ENCODE measurements around the gene GALNT3.

The GALNT3 gene

GRCh38 chr2:165725421-165725820 lies 68.6 kb downstream of the GALNT3 start:
- no peak for TF ChIP-seq TCF12 (IDR thresholded peaks at IDR 0.05; ENCODE audit: low read depth)
- TF ChIP-seq USF1 (IDR thresholded peaks at IDR 0.05) = no peak
- TF ChIP-seq YY1 (IDR thresholded peaks at IDR 0.05; ENCODE audit: low read depth) = no peak
- TF ChIP-seq TEAD4 (IDR thresholded peaks at IDR 0.05) = no peak
- TF ChIP-seq NFIC (IDR thresholded peaks at IDR 0.05) = no peak
- TF ChIP-seq EP300 (IDR thresholded peaks at IDR 0.05; ENCODE audit: borderline replicate concordance) = no peak
- no peak for TF ChIP-seq CEBPB (IDR thresholded peaks at IDR 0.05)

GRCh38 chr2:165720511-165720910 lies 73.5 kb downstream of the GALNT3 start:
- TF ChIP-seq TAF1 (IDR thresholded peaks at IDR 0.05; ENCODE audit: low read depth) (no peak), CEBPB (IDR thresholded peaks at IDR 0.05) (no peak), TCF12 (IDR thresholded peaks at IDR 0.05; ENCODE audit: low read depth) (no peak), NFIC (IDR thresholded peaks at IDR 0.05) (no peak), EGR1 (IDR thresholded peaks at IDR 0.05) (no peak), YY1 (IDR thresholded peaks at IDR 0.05; ENCODE audit: low read depth) (no peak), EP300 (IDR thresholded peaks at IDR 0.05; ENCODE audit: borderline replicate concordance) (no peak), CREB1 (IDR thresholded peaks at IDR 0.05; ENCODE audit: low read depth) (no peak), RAD21 (IDR thresholded peaks at IDR 0.05; ENCODE audit: low read depth) (no peak), FOXM1 (IDR thresholded peaks at IDR 0.05; ENCODE audit: borderline replicate concordance, low read depth) (no peak), TEAD4 (IDR thresholded peaks at IDR 0.05) (no peak)
- TF ChIP-seq, protein P1, sequence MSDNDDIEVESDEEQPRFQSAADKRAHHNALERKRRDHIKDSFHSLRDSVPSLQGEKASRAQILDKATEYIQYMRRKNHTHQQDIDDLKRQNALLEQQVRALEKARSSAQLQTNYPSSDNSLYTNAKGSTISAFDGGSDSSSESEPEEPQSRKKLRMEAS (IDR thresholded peaks at IDR 0.05) = no peak

DNA sequence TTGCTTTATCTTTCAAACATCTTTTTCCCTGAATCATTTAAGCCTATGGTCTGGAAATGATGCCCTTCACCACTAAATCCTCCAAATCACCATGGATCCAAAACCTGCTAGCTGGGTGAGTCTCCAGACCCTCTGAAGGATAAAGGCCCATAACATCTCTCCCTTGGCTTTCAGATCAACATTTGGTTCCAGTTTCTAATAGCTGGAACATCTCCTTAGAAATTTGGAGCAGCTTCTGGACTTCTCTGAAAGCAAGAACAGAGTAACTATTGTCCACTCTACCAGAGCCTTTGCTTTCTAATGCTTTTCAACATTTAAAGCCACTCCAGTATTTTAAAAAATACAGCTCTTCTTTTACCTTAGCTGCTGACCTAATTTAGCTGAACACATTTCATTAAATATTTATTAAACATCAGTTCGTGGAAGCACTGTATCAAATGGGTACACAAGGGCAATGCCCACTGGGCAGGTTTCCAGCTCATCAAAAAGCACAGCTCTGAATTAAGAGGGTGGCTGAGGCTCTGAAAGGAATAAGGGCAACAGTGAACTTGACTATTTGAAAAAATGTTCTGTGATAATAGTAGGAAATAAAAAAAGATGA lies 75.3 kb downstream of the GALNT3 start:
- TF ChIP-seq EGR1 (IDR thresholded peaks at IDR 0.05) (no peak), EP300 (IDR thresholded peaks at IDR 0.05; ENCODE audit: borderline replicate concordance) (no peak), CREB1 (IDR thresholded peaks at IDR 0.05; ENCODE audit: low read depth) (no peak), USF1 (IDR thresholded peaks at IDR 0.05) (no peak), YY1 (IDR thresholded peaks at IDR 0.05; ENCODE audit: low read depth) (no peak), TAF1 (IDR thresholded peaks at IDR 0.05; ENCODE audit: low read depth) (no peak), CEBPB (IDR thresholded peaks at IDR 0.05) (no peak), TEAD4 (IDR thresholded peaks at IDR 0.05) (no peak), FOXM1 (IDR thresholded peaks at IDR 0.05; ENCODE audit: borderline replicate concordance, low read depth) (no peak), ZBTB7A (IDR thresholded peaks at IDR 0.05; ENCODE audit: low read depth) (no peak), RAD21 (IDR thresholded peaks at IDR 0.05; ENCODE audit: low read depth) (no peak), REST (IDR thresholded peaks at IDR 0.05; ENCODE audit: low read depth) (no peak), TCF12 (IDR thresholded peaks at IDR 0.05; ENCODE audit: low read depth) (no peak), NFIC (IDR thresholded peaks at IDR 0.05) (no peak)
- TF ChIP-seq, protein P1 (IDR thresholded peaks at IDR 0.05) = no peak

GRCh38 chr2:165716091-165716490 lies 78.0 kb downstream of the GALNT3 start:
- no peak for TF ChIP-seq TCF12 (IDR thresholded peaks at IDR 0.05; ENCODE audit: low read depth)
- TF ChIP-seq NFIC (IDR thresholded peaks at IDR 0.05) = no peak
- TF ChIP-seq, protein P1 (IDR thresholded peaks at IDR 0.05) = no peak
- TF ChIP-seq REST (IDR thresholded peaks at IDR 0.05; ENCODE audit: low read depth) = no peak
- no peak for TF ChIP-seq EGR1 (IDR thresholded peaks at IDR 0.05)
- no peak for TF ChIP-seq RAD21 (IDR thresholded peaks at IDR 0.05; ENCODE audit: low read depth)
- no peak for TF ChIP-seq FOXM1 (IDR thresholded peaks at IDR 0.05; ENCODE audit: borderline replicate concordance, low read depth)
- TF ChIP-seq TAF1 (IDR thresholded peaks at IDR 0.05; ENCODE audit: low read depth) = no peak
- no peak for TF ChIP-seq ZBTB7A (IDR thresholded peaks at IDR 0.05; ENCODE audit: low read depth)
- no peak for TF ChIP-seq CREB1 (IDR thresholded peaks at IDR 0.05; ENCODE audit: low read depth)
- no peak for TF ChIP-seq EP300 (IDR thresholded peaks at IDR 0.05; ENCODE audit: borderline replicate concordance)
- TF ChIP-seq YY1 (IDR thresholded peaks at IDR 0.05; ENCODE audit: low read depth) = no peak
- no peak for TF ChIP-seq CEBPB (IDR thresholded peaks at IDR 0.05)
- no peak for TF ChIP-seq USF1 (IDR thresholded peaks at IDR 0.05)
- no peak for TF ChIP-seq TEAD4 (IDR thresholded peaks at IDR 0.05)

- TF ChIP-seq RAD21 (IDR thresholded peaks at IDR 0.05; ENCODE audit: low read depth) (no peak), NFIC (IDR thresholded peaks at IDR 0.05) (no peak), USF1 (IDR thresholded peaks at IDR 0.05) (no peak), CEBPB (IDR thresholded peaks at IDR 0.05) (no peak), CREB1 (IDR thresholded peaks at IDR 0.05; ENCODE audit: low read depth) (no peak), TEAD4 (IDR thresholded peaks at IDR 0.05) (no peak), TAF1 (IDR thresholded peaks at IDR 0.05; ENCODE audit: low read depth) (no peak), TCF12 (IDR thresholded peaks at IDR 0.05; ENCODE audit: low read depth) (no peak), EGR1 (IDR thresholded peaks at IDR 0.05) (no peak), ZBTB7A (IDR thresholded peaks at IDR 0.05; ENCODE audit: low read depth) (no peak), EP300 (IDR thresholded peaks at IDR 0.05; ENCODE audit: borderline replicate concordance) (no peak), YY1 (IDR thresholded peaks at IDR 0.05; ENCODE audit: low read depth) (no peak), REST (IDR thresholded peaks at IDR 0.05; ENCODE audit: low read depth) (no peak), FOXM1 (IDR thresholded peaks at IDR 0.05; ENCODE audit: borderline replicate concordance, low read depth) (no peak)
- TF ChIP-seq, protein P1 (IDR thresholded peaks at IDR 0.05) = no peak
These were observed 87.0 kb downstream of the GALNT3 start for GRCh38 chr2:165706960-165707487.

Data from Ishikawa (cell line).